Measurements from ENCODE around the gene KDM7A. TPM values are rescaled to one million over a fixed set of nuclear protein-coding genes. Genes with fewer than 3 reads are reported as not detected.

Gene KDM7A
- total and polyA plus RNA-seq, 9 of the 15 experiments (the other 6 are each of a cell fraction or from before 2014, with no cell fraction given), result 0.90 to 8.4 (median 7.0) TPM

DNA sequence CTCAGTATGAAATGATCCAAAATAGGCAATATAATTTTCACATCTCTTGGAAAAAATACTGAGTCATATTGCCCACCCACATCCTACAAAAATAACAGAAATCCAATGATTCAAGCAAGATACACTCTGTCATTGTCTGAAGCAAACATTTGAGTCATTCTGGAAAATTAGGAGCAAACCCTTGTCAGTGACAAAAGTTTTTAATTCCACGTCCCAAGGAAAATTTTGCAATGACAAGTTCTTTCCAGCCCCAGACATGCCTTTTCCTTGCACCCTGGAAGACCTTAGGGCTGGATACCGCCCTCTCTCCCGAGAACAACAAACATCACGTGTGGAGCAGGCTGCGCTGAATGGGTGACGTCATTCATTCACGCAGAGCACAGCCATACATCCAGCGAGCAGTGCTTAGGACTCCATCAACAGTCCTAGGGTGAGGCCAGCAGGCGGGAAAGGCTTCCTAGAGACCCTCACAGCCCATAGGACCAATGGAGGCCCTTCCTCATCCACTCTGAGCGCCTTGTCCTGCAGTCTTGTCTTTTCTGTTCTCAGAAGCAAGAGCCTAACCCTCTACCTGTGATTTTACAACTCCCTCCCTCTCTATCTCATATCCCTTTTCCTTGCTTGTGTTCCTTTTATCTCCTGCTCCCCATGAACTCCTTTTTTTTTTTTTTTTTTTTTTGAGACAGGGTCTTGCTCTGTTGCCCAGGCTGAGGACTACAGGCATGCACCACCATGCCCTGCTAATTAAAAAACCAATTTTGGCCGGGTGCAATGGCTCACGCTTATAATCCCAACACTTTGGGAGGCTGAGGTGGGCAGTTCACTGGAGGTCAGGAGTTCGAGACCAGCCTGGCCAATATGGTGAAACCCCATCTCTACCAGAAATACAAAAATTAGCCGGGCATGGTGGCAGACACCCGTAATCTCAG, 23.5 kb upstream of the KDM7A start (continued):
- TF ChIP-seq, protein P1, sequence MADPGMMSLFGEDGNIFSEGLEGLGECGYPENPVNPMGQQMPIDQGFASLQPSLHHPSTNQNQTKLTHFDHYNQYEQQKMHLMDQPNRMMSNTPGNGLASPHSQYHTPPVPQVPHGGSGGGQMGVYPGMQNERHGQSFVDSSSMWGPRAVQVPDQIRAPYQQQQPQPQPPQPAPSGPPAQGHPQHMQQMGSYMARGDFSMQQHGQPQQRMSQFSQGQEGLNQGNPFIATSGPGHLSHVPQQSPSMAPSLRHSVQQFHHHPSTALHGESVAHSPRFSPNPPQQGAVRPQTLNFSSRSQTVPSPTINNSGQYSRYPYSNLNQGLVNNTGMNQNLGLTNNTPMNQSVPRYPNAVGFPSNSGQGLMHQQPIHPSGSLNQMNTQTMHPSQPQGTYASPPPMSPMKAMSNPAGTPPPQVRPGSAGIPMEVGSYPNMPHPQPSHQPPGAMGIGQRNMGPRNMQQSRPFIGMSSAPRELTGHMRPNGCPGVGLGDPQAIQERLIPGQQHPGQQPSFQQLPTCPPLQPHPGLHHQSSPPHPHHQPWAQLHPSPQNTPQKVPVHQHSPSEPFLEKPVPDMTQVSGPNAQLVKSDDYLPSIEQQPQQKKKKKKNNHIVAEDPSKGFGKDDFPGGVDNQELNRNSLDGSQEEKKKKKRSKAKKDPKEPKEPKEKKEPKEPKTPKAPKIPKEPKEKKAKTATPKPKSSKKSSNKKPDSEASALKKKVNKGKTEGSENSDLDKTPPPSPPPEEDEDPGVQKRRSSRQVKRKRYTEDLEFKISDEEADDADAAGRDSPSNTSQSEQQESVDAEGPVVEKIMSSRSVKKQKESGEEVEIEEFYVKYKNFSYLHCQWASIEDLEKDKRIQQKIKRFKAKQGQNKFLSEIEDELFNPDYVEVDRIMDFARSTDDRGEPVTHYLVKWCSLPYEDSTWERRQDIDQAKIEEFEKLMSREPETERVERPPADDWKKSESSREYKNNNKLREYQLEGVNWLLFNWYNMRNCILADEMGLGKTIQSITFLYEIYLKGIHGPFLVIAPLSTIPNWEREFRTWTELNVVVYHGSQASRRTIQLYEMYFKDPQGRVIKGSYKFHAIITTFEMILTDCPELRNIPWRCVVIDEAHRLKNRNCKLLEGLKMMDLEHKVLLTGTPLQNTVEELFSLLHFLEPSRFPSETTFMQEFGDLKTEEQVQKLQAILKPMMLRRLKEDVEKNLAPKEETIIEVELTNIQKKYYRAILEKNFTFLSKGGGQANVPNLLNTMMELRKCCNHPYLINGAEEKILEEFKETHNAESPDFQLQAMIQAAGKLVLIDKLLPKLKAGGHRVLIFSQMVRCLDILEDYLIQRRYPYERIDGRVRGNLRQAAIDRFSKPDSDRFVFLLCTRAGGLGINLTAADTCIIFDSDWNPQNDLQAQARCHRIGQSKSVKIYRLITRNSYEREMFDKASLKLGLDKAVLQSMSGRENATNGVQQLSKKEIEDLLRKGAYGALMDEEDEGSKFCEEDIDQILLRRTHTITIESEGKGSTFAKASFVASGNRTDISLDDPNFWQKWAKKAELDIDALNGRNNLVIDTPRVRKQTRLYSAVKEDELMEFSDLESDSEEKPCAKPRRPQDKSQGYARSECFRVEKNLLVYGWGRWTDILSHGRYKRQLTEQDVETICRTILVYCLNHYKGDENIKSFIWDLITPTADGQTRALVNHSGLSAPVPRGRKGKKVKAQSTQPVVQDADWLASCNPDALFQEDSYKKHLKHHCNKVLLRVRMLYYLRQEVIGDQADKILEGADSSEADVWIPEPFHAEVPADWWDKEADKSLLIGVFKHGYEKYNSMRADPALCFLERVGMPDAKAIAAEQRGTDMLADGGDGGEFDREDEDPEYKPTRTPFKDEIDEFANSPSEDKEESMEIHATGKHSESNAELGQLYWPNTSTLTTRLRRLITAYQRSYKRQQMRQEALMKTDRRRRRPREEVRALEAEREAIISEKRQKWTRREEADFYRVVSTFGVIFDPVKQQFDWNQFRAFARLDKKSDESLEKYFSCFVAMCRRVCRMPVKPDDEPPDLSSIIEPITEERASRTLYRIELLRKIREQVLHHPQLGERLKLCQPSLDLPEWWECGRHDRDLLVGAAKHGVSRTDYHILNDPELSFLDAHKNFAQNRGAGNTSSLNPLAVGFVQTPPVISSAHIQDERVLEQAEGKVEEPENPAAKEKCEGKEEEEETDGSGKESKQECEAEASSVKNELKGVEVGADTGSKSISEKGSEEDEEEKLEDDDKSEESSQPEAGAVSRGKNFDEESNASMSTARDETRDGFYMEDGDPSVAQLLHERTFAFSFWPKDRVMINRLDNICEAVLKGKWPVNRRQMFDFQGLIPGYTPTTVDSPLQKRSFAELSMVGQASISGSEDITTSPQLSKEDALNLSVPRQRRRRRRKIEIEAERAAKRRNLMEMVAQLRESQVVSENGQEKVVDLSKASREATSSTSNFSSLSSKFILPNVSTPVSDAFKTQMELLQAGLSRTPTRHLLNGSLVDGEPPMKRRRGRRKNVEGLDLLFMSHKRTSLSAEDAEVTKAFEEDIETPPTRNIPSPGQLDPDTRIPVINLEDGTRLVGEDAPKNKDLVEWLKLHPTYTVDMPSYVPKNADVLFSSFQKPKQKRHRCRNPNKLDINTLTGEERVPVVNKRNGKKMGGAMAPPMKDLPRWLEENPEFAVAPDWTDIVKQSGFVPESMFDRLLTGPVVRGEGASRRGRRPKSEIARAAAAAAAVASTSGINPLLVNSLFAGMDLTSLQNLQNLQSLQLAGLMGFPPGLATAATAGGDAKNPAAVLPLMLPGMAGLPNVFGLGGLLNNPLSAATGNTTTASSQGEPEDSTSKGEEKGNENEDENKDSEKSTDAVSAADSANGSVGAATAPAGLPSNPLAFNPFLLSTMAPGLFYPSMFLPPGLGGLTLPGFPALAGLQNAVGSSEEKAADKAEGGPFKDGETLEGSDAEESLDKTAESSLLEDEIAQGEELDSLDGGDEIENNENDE (IDR thresholded peaks at IDR 0.05; ENCODE audit: low read depth, low read length), result no peak
- TF ChIP-seq ZNF197 (CRISPR knock-in tag; IDR thresholded peaks at IDR 0.05; ENCODE audit: low read depth) (0 out of 2 replicates have a peak, but pooled peaks have one; percentile 49), ZNF146 (CRISPR knock-in tag; IDR thresholded peaks at IDR 0.05; ENCODE audit: unreplicated experiment) (no peak), DLX4 (CRISPR knock-in tag; IDR thresholded peaks at IDR 0.05) (no peak), NRF1 (conservative IDR thresholded peaks at IDR 0.05 in 1 of 2, IDR thresholded peaks at IDR 0.05 in 1 of 2) (peak in 1 of 2 experiments; percentile 42), OTX1 (CRISPR knock-in tag; IDR thresholded peaks at IDR 0.05) (peak; percentile 46; the same call in 1 of the 2 replicates), RBM39 (optimal IDR thresholded peaks at IDR 0.05; ENCODE audit: low read depth, low read length) (no peak), MXI1 (IDR thresholded peaks at IDR 0.05; ENCODE audit: low read depth, low read length) (0 out of 2 replicates have a peak, but pooled peaks have one; percentile 48), CXXC5 (CRISPR knock-in tag; IDR thresholded peaks at IDR 0.05) (peak; percentile 94), L3MBTL2 (IDR thresholded peaks at IDR 0.05) (peak; percentile 88), ZKSCAN1 (IDR thresholded peaks at IDR 0.05; ENCODE audit: low read depth, low read length) (no peak), NELFE (IDR thresholded peaks at IDR 0.05; ENCODE audit: insufficient read depth, insufficient read length) (no peak), GABPB1 (CRISPR knock-in tag; IDR thresholded peaks at IDR 0.05) (0 out of 2 replicates have a peak, but pooled peaks have one; percentile 35)
- TF ChIP-seq, protein P2, sequence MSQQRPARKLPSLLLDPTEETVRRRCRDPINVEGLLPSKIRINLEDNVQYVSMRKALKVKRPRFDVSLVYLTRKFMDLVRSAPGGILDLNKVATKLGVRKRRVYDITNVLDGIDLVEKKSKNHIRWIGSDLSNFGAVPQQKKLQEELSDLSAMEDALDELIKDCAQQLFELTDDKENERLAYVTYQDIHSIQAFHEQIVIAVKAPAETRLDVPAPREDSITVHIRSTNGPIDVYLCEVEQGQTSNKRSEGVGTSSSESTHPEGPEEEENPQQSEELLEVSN (IDR thresholded peaks at IDR 0.05; ENCODE audit: borderline replicate concordance in 1 of 2, extremely low read depth in 1 of 2, insufficient read depth in 1 of 2, insufficient read length in 1 of 2, low read depth in 1 of 2, low read length in 1 of 2, poor library complexity in 1 of 2, severe bottlenecking in 1 of 2), result peak; percentile 58 to 71

Data from K562 (cell line).